ENCODE results near the gene RALY.

DNA sequence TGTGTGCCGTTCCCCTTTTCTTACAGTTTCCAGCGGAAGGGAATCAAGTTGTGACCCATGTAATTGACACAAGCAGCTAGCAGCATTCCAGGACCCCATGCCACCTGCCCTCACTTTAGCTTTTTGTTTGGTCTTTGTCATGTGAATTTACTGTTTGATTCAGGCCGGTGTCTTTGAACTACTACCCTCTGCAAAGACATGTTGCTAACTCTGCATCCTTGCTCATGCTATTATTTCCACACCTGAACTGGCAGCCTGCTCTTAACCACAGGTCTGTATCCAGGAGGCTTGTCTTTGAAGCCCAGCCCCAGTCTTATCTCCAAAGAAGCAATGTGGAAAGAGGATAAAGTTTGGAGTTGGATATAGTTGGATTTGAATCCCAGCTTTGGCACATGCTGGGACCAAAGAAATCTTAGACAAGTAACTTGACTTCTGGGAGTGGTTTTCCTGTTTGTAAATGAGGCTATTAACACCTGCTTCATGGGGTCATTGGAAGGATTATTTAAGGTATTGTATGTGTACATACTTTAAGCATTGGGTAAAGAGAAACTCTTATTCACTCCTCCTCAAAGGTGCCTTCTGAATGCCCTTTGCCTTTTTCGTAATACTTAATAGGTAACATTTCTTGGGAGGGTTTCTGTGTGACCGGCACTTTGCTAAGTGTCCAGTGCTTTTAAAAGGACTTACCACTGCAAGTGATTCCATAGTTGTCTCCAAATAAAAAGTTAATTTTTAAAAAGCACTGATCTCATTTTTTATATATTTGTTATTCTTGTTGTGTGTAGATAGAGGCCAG lies 52.4 kb downstream of the RALY start:
- TF ChIP-seq POLR2AphosphoS5 (IDR thresholded peaks at IDR 0.05) (no peak), POLR2A (IDR thresholded peaks at IDR 0.05) (no peak)
- TF ChIP-seq, protein P1, sequence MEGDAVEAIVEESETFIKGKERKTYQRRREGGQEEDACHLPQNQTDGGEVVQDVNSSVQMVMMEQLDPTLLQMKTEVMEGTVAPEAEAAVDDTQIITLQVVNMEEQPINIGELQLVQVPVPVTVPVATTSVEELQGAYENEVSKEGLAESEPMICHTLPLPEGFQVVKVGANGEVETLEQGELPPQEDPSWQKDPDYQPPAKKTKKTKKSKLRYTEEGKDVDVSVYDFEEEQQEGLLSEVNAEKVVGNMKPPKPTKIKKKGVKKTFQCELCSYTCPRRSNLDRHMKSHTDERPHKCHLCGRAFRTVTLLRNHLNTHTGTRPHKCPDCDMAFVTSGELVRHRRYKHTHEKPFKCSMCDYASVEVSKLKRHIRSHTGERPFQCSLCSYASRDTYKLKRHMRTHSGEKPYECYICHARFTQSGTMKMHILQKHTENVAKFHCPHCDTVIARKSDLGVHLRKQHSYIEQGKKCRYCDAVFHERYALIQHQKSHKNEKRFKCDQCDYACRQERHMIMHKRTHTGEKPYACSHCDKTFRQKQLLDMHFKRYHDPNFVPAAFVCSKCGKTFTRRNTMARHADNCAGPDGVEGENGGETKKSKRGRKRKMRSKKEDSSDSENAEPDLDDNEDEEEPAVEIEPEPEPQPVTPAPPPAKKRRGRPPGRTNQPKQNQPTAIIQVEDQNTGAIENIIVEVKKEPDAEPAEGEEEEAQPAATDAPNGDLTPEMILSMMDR (IDR thresholded peaks at IDR 0.05): no peak
